Measurements from ENCODE around the gene MRPL50. TPM values are rescaled to one million over a fixed set of nuclear protein-coding genes. Genes with fewer than 3 reads are reported as not detected.

MRPL50 gene
- total RNA-seq, 1 donor from 2014 or later: 9.5 TPM

GRCh38 chr9:101352892-101353463, 45.4 kb downstream of the MRPL50 start:
- H3K36me3 Mint-ChIP-seq: peaks cover 1% of the 10 kb centered on the region
- H3K4me3 Mint-ChIP-seq: no peak overlapping the region
- H3K9me3 Mint-ChIP-seq: peaks cover 4% of the 10 kb centered on the region
- no peaks in the 10 kb centered on the region for H3K4me1 Mint-ChIP-seq
- DNase-seq (ENCODE audit: low spot score in 2 of 2, unreplicated experiment in 2 of 2): no peak
- no peak overlapping the region for H3K27ac Mint-ChIP-seq
- no peak for TF ChIP-seq CTCF (IDR thresholded peaks at IDR 0.05; ENCODE audit: unreplicated experiment)
- H3K27me3 Mint-ChIP-seq (ENCODE audit: low read depth): peaks cover 13% of the 10 kb centered on the region

DNA sequence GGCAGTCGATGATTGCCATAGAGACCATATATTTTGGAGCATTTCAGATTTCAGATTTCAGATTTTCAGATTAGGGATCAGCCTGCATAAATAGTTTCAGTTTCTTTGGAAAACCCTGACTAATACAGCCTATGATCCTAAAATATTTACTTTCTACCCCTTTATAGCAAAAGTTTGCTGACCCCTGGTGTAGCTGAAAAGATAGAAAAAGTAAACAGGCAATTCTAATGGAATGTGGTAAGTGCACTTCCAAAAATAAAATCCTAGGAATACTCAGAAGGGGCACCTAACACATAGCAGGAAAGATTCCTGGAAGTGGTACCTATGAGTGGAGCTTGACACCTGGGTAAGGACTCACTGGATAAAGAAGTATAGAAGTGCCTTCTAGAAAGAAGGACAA, 48.1 kb downstream of the MRPL50 start:
- H3K9me3 Mint-ChIP-seq: no peaks in the 10 kb centered on the region
- no peak overlapping the region for H3K27ac Mint-ChIP-seq
- no peak overlapping the region for H3K4me3 Mint-ChIP-seq
- no peak for DNase-seq (ENCODE audit: low spot score in 2 of 2, unreplicated experiment in 2 of 2)
- no peak for TF ChIP-seq CTCF (IDR thresholded peaks at IDR 0.05; ENCODE audit: unreplicated experiment)
- H3K4me1 Mint-ChIP-seq: no peaks in the 10 kb centered on the region
- no peaks in the 10 kb centered on the region for H3K36me3 Mint-ChIP-seq
- peaks cover 37% of the 10 kb centered on the region for H3K27me3 Mint-ChIP-seq (ENCODE audit: low read depth)

- Mint-ChIP-seq H3K27me3 (ENCODE audit: low read depth) (peaks cover 30% of the 10 kb centered on the region), H3K27ac (no peak overlapping the region), H3K36me3 (no peaks in the 10 kb centered on the region), H3K9me3 (peaks cover 3% of the 10 kb centered on the region), H3K4me1 (no peaks in the 10 kb centered on the region), H3K4me3 (no peak overlapping the region)
- no peak for TF ChIP-seq CTCF (IDR thresholded peaks at IDR 0.05; ENCODE audit: unreplicated experiment)
- DNase-seq (ENCODE audit: low spot score in 2 of 2, unreplicated experiment in 2 of 2): no peak
Measured at GRCh38 chr9:101342595-101342994, 55.8 kb downstream of the MRPL50 start.

DNA sequence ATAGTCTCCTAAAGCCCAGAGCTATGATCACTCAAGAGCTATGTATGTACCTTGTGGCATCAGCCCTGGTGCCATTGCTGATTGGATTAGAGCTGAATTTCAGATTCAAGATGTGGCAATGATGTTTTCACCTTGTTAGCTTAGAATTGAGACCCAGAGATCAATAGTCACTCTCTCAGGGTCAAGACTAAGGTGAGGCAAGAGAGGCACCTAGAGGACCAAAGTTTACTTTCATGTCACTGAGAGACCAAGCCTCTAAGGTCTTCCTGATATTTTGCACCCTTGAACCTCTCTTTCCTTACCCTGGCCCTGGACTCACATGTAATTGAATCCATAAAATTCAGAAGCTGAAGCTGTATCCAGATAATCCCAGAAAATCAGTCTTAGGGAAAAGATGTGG, 56.5 kb downstream of the MRPL50 start:
- DNase-seq (ENCODE audit: low spot score in 2 of 2, unreplicated experiment in 2 of 2): no peak
- Mint-ChIP-seq H3K4me1 (no peaks in the 10 kb centered on the region), H3K4me3 (no peak overlapping the region), H3K27ac (no peak overlapping the region), H3K36me3 (no peaks in the 10 kb centered on the region), H3K27me3 (ENCODE audit: low read depth) (peaks cover 23% of the 10 kb centered on the region), H3K9me3 (peaks cover 3% of the 10 kb centered on the region)
- no peak for TF ChIP-seq CTCF (IDR thresholded peaks at IDR 0.05; ENCODE audit: unreplicated experiment)

Other genes starting within 250 kb of the MRPL50 start
- gene BAAT, start 13.6 kb downstream of the MRPL50 start, total RNA-seq: 0.07 TPM in 2 of 3 replicates, not detected in the other
- gene ZNF189, start 233 bp upstream of the MRPL50 start, total RNA-seq: 29.4 to 32.1 TPM (median 30.1 TPM) in 3 replicates
- not detected in 3 replicates for gene ALDOB, start 37.2 kb upstream of the MRPL50 start, total RNA-seq
- 49.0 to 55.5 TPM (median 53.9 TPM) in 3 replicates for gene RNF20, start 135.2 kb upstream of the MRPL50 start, total RNA-seq
- 0.34 to 0.38 TPM (median 0.34 TPM) in 3 replicates for gene PPP3R2, start 196.4 kb upstream of the MRPL50 start, total RNA-seq

Measured in mesothelial cell of epicardium (in vitro differentiated cells).